Endothelial cell of umbilical vein (primary cell): Measurements from ENCODE around the gene SPRYD4. TPM values are rescaled to one million over a fixed set of nuclear protein-coding genes. Genes with fewer than 3 reads are reported as not detected.

ENCODE experiments used
- BruUV-seq: library from RNA; stranded (reverse); fragments of 400-500 nt; replicated peaks from 2 replicates; lab custom pipeline; 2021; lab: Mats Ljungman, UMichigan
- CTCF ChIA-PET: fragments of 300-600, 350-600 bp; sonication (Branson Sonifier 250); formaldehyde crosslinking; loops from one replicate; lab custom pipeline; 2021; ENCODE audit warnings: antibody characterized with exemption, inconsistent platforms; lab: Charles Lee
- POLR2A ChIA-PET: fragments of 300-600, 350-600 bp; sonication (Branson Sonifier 250); formaldehyde crosslinking; loops from one replicate; lab custom pipeline; 2021; ENCODE audit warnings: antibody characterized with exemption, inconsistent platforms; lab: Charles Lee
- DNase-seq: peaks from one replicate; pipeline ENCODE4 v3.0.0-alpha.2; 2011; ENCODE audit warnings: low read depth, low spot score
- FAIRE-seq: peaks from 2 replicates; lab custom pipeline; 2011; peaks lifted over from hg19 to GRCh38; lab: Jason Lieb, UNC
- H2AFZ ChIP-seq: 2 replicates; pipeline ENCODE4 v1.6.0; 2012; ENCODE audit warnings: low read depth, low read length, control low read depth, inconsistent platforms
- H3K27ac ChIP-seq: 2 replicates; pipeline ENCODE4 v1.5.1; 2011; ENCODE audit warnings: low read depth, mild to moderate bottlenecking, control low read depth, low read length, moderate library complexity; ENCODE audit not compliant: insufficient read depth
- H3K27me3 ChIP-seq, 2 experiments: 2 replicates each; pipeline versions ENCODE4 v1.6.0 to v1.6.1; 2011; ENCODE audit warnings: low read length in 2 of 2, mixed read lengths in 1 of 2; ENCODE audit not compliant: control insufficient read depth in 2 of 2, insufficient read depth in 2 of 2
- H3K36me3 ChIP-seq, 2 experiments: 2 replicates in 1 of 2; 3 replicates in 1 of 2; pipeline ENCODE4 v1.5.1; 2011; ENCODE audit warnings: low read length in 2 of 2, mild to moderate bottlenecking in 1 of 2, moderate library complexity in 1 of 2; ENCODE audit not compliant: control insufficient read depth in 2 of 2, insufficient read depth in 2 of 2; ENCODE audit errors: extremely low read depth in 1 of 2
- H3K4me1 ChIP-seq: 3 replicates; pipeline ENCODE4 v1.5.1; 2011; ENCODE audit warnings: mild to moderate bottlenecking, low read length; ENCODE audit not compliant: control insufficient read depth, insufficient read depth; ENCODE audit errors: extremely low read depth
- H3K4me2 ChIP-seq: 2 replicates; pipeline ENCODE4 v1.6.1; 2011; ENCODE audit warnings: low read length, control low read depth, mixed read lengths; ENCODE audit not compliant: insufficient read depth
- H3K4me3 ChIP-seq, 3 experiments: fragments of 200-600 bp in 1 of 3; sonication (generic), shearing (Covaris generic) in 1 of 3; replicated peaks in 1 of 3; 2 replicates each; pipeline ENCODE4 v1.5.1; 2011 to 2016; ENCODE audit warnings: control low read depth in 3 of 3, low read length in 3 of 3, mild to moderate bottlenecking in 2 of 3, inconsistent platforms in 1 of 3, low read depth in 1 of 3, moderate library complexity in 1 of 3; ENCODE audit not compliant: insufficient read depth in 1 of 3
- H3K79me2 ChIP-seq: 2 replicates; pipeline ENCODE4 v1.6.0; 2012; ENCODE audit warnings: low read length, inconsistent platforms; ENCODE audit not compliant: control insufficient read depth, insufficient read depth
- H3K9ac ChIP-seq: replicated peaks from 2 replicates; pipeline ENCODE3; 2011; ENCODE audit warnings: low read length, control low read depth; ENCODE audit not compliant: insufficient read depth; ENCODE audit errors: extremely low read depth
- H3K9me1 ChIP-seq: replicated peaks from 3 replicates; pipeline ENCODE4 v1.6.0; 2011; ENCODE audit warnings: mild to moderate bottlenecking, low read length; ENCODE audit not compliant: control insufficient read depth, insufficient read depth; ENCODE audit errors: extremely low read depth
- H3K9me3 ChIP-seq: replicated peaks from 2 replicates; pipeline ENCODE4 v1.5.1; 2012; ENCODE audit warnings: low read length, inconsistent platforms; ENCODE audit not compliant: control insufficient read depth, insufficient read depth
- H4K20me1 ChIP-seq: replicated peaks from 2 replicates; pipeline ENCODE3; 2011; ENCODE audit warnings: mild to moderate bottlenecking, low read length; ENCODE audit not compliant: control insufficient read depth, insufficient read depth; ENCODE audit errors: extremely low read depth
- EZH2 ChIP-seq: IDR thresholded peaks from 2 replicates; pipeline ENCODE4 v1.6.1; 2012; ENCODE audit warnings: borderline replicate concordance, low read depth, mild to moderate bottlenecking, moderate library complexity, low read length, inconsistent platforms; ENCODE audit not compliant: severe bottlenecking
- FOS ChIP-seq: IDR thresholded peaks from 2 replicates; pipeline ENCODE4 v1.6.1; 2011; ENCODE audit warnings: mild to moderate bottlenecking, low read length, moderate library complexity, borderline replicate concordance; ENCODE audit not compliant: insufficient read depth
- GATA2 ChIP-seq: IDR thresholded peaks from 2 replicates; pipeline ENCODE4 v1.7.0; 2011; ENCODE audit warnings: low read depth, mild to moderate bottlenecking, moderate library complexity, mixed read lengths, low read length; ENCODE audit not compliant: insufficient read length, insufficient read depth
- JUN ChIP-seq: IDR thresholded peaks from 2 replicates; pipeline ENCODE4 v1.6.1; 2011; ENCODE audit warnings: borderline replicate concordance, low read depth; ENCODE audit not compliant: insufficient read length, insufficient read depth
- MYC ChIP-seq: IDR thresholded peaks from one replicate; pipeline ENCODE4 v1.6.1; 2011; ENCODE audit warnings: mild to moderate bottlenecking, low read depth, low read length
- POLR2A ChIP-seq: IDR thresholded peaks from 2 replicates; pipeline ENCODE4 v1.6.1; 2012; ENCODE audit warnings: low read depth, mild to moderate bottlenecking, control low read depth, low read length
- POLR2AphosphoS5 ChIP-seq: IDR thresholded peaks from 2 replicates; pipeline ENCODE4 v1.6.1; 2012; ENCODE audit warnings: low read depth, mild to moderate bottlenecking, control low read depth, low read length, moderate library complexity; ENCODE audit not compliant: insufficient read depth
- dilution Hi-C: fragments of 300-500 bp; cut with MboI; formaldehyde crosslinking; loops from one replicate; pipeline ENCODE4 v1.15.0; 2019; ENCODE audit warnings: low sequenced_read_pairs; ENCODE audit not compliant: extremely low pct_ligation_motif_present
- intact Hi-C: fragments of 100-400 bp; cut with micrococcal nuclease; formaldehyde crosslinking; loops from one replicate; pipeline ENCODE4 v1.10.0; 2022
- polyA plus RNA-seq, 4 experiments: library from polyadenylated mRNA; depleted of rRNA in 3 of 4; stranded (reverse) in 3 of 4; unstranded in 1 of 4; fragments of >200 nt; gene quantifications; 2 replicates each; pipeline versions ENCODE4 v1.2.1 to v1.2.3, GENCODE V29; 2011 to 2012; ENCODE audit warnings: missing spikeins in 1 of 4
- total RNA-seq: library from RNA; stranded (reverse); gene quantifications from 2 replicates; pipeline ENCODE4 v1.2.3, GENCODE V29; 2021
- TF ChIP-seq, protein P1 (sequence below): IDR thresholded peaks from 2 replicates; pipeline ENCODE4 v1.6.1; 2011; ENCODE audit not compliant: insufficient read depth, insufficient read length
- TF ChIP-seq, protein P2 (sequence below), 2 donors: IDR thresholded peaks; 1 replicate in 1 of 2; 2 replicates in 1 of 2; pipeline ENCODE4 v1.5.1; 2011; ENCODE audit warnings: low read length in 2 of 2, mild to moderate bottlenecking in 2 of 2, moderate library complexity in 2 of 2, control low read depth in 1 of 2, inconsistent platforms in 1 of 2, low read depth in 1 of 2; ENCODE audit not compliant: insufficient read depth in 1 of 2; ENCODE audit errors: extremely low read depth in 1 of 2

Gene SPRYD4
- total and polyA plus RNA-seq, 2 donors (not counting 3 experiments of a cell fraction or from before 2014, with no cell fraction given) = 3.4 to 4.0 TPM

DNA sequence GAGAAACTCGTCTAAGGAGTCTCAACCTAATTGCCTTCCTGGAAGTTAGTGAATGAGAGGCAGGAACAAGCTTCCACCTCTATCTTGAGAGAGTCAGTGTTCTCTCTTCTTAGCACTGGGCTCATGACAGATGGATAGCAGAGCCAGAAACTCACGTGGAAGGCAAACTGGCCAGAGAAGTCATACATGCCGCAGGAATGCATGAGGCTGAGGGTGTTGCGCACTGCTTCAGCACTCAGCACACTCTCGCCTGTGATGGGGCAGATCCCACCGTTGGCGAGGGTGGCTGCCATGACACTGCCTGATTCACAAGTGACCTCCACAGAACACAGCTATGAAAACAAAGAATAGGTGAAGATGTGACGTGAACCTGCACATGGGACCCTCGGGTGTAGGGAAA lies 6.0 kb downstream of the SPRYD4 start:
- BruUV-seq = no TSS peak
- Histone ChIP-seq H3K79me2 (peaks cover 6% of the 10 kb centered on the region), H3K27ac (no peak overlapping the region), H3K4me2 (no peak overlapping the region), H3K9me3 (no peaks in the 10 kb centered on the region), H3K27me3 (no peaks in the 10 kb centered on the region), H3K4me1 (peaks cover 3% of the 10 kb centered on the region), H2AFZ (no peak overlapping the region), H3K4me3 (no peak overlapping the region), H3K9ac (no peak overlapping the region), H4K20me1 (no peaks in the 10 kb centered on the region), H3K36me3 (peaks cover 0 to 4% of the 10 kb centered on the region in 2 experiments), H3K9me1 (no peaks in the 10 kb centered on the region)
- dilution Hi-C loops = no loop called here
- no peak for FAIRE-seq
- POLR2A ChIA-PET = no interaction called here
- DNase-seq = no peak
- CTCF ChIA-PET = interaction anchor here (1.6 kb wide), 1 partner anchor 10 kb away, joined by 3 read pairs; no protein-coding TSS in a partner anchor
- intact Hi-C loops = no loop called here
- no peak for TF ChIP-seq EZH2
- TF ChIP-seq POLR2AphosphoS5 = no peak
- TF ChIP-seq FOS = no peak
- TF ChIP-seq MYC = no peak
- TF ChIP-seq, protein P1, sequence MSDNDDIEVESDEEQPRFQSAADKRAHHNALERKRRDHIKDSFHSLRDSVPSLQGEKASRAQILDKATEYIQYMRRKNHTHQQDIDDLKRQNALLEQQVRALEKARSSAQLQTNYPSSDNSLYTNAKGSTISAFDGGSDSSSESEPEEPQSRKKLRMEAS = no peak
- no peak for TF ChIP-seq POLR2A

DNA sequence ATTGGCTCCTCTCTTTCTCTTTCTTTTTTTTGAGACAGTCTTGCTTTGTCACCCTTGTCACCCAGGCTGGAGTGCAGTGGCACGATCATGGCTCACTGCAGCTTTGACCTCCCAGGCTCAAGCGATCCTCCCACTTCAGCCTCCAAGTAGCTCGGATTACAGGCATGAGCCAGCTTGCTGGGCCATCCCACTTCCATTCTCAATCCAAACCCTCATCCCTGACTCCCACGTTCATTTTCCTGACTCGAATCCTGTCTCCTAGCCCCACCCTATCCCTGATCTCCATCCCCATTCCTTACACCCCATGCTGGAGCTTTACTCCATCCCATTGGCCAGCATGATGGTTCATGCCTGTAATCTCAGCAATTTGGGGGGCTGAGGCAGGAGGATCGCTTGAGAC lies 7.8 kb downstream of the SPRYD4 start:
- Histone ChIP-seq H3K36me3 (peaks cover 0 to 4% of the 10 kb centered on the region in 2 experiments), H2AFZ (no peak overlapping the region), H4K20me1 (no peaks in the 10 kb centered on the region), H3K4me1 (no peaks in the 10 kb centered on the region), H3K9me3 (no peaks in the 10 kb centered on the region), H3K27ac (no peak overlapping the region), H3K27me3 (no peaks in the 10 kb centered on the region), H3K4me3 (no peak overlapping the region), H3K9ac (no peak overlapping the region), H3K9me1 (no peaks in the 10 kb centered on the region), H3K79me2 (no peaks in the 10 kb centered on the region), H3K4me2 (no peak overlapping the region)
- intact Hi-C loops (no loop called here), dilution Hi-C loops (no loop called here)
- TF ChIP-seq, protein P1 = no peak
- TF ChIP-seq JUN (no peak), GATA2 (no peak), MYC (no peak), FOS (no peak), EZH2 (no peak), POLR2AphosphoS5 (no peak), POLR2A (no peak)
- TF ChIP-seq, protein P2, sequence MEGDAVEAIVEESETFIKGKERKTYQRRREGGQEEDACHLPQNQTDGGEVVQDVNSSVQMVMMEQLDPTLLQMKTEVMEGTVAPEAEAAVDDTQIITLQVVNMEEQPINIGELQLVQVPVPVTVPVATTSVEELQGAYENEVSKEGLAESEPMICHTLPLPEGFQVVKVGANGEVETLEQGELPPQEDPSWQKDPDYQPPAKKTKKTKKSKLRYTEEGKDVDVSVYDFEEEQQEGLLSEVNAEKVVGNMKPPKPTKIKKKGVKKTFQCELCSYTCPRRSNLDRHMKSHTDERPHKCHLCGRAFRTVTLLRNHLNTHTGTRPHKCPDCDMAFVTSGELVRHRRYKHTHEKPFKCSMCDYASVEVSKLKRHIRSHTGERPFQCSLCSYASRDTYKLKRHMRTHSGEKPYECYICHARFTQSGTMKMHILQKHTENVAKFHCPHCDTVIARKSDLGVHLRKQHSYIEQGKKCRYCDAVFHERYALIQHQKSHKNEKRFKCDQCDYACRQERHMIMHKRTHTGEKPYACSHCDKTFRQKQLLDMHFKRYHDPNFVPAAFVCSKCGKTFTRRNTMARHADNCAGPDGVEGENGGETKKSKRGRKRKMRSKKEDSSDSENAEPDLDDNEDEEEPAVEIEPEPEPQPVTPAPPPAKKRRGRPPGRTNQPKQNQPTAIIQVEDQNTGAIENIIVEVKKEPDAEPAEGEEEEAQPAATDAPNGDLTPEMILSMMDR (IDR thresholded peaks at IDR 0.05; ENCODE audit: extremely low read depth in 1 of 2, insufficient read depth in 1 of 2, low read depth in 1 of 2, low read length in 2 of 2) = no peak
- POLR2A ChIA-PET = no interaction called here
- CTCF ChIA-PET = no interaction called here
- DNase-seq = no peak
- BruUV-seq = no TSS peak
- no peak for FAIRE-seq
